Neural progenitor cell (in vitro differentiated cells): ENCODE measurements around the gene BRD1.

ENCODE experiments used
- EZH2 ChIP-seq: fragments of 200-600 bp; sonication (generic); IDR thresholded peaks from 2 replicates; pipeline ENCODE4 v1.6.1; 2017; ENCODE audit warnings: antibody characterized with exemption, mild to moderate bottlenecking, moderate library complexity
- EZH2phosphoT487 ChIP-seq: fragments of 200-600 bp; sonication (generic); IDR thresholded peaks from 2 replicates; pipeline ENCODE4 v1.6.1; 2017; ENCODE audit warnings: antibody characterized with exemption

GRCh38 chr22:49828599-49828965, 909 bp upstream of the BRD1 start:
- TF ChIP-seq EZH2 (no peak), EZH2phosphoT487 (no peak)
